ENCODE results near the gene ANO8.

GRCh38 chr19:17322854-17323253 is 11.8 kb downstream of the ANO8 start:
- no peak for TF ChIP-seq CTCF (IDR thresholded peaks at IDR 0.05 in 4 of 5, conservative IDR thresholded peaks at IDR 0.05 in 1 of 5)
- TF ChIP-seq POLR2A (IDR thresholded peaks at IDR 0.05), result no peak
